NCI-H2171 treated with DMSO at 0.1 percent for 48 hours (cell line): ENCODE data around the gene ADAM23.

Source experiments
- DNase-seq: peaks from one replicate; lab custom pipeline; 2025; lab: John Stamatoyannopoulos, UW

The ADAM23 gene

GRCh38 chr2:206642075-206643025, 199.0 kb downstream of the ADAM23 start, which contains the start of gene FAM237A:
Gene FAM237A, plus strand, starts transcription at chr2:206642487. Its CDS starts 1,750 bp downstream, at chr2:206644237.
- no peak for DNase-seq

- DNase-seq = no peak
Measured at GRCh38 chr2:206647985-206648384, 204.7 kb downstream of the ADAM23 start.

- DNase-seq = no peak
Measured at GRCh38 chr2:206657087-206657486, 213.8 kb downstream of the ADAM23 start.

- DNase-seq = no peak
Measured at GRCh38 chr2:206665251-206665650, 221.9 kb downstream of the ADAM23 start.
